Mucosa of rectum (tissue), 2 donors: ENCODE measurements around the gene TPT1.

Experiments used
- H3K27ac ChIP-seq, 2 donors: one replicate each; pipeline ENCODE4 v1.7.0; 2013; ENCODE audit warnings: inconsistent platforms in 2 of 2, low read depth in 2 of 2, low read length in 2 of 2
- H3K27me3 ChIP-seq, 2 donors: one replicate each; pipeline ENCODE4 v1.7.0; 2013; ENCODE audit warnings: low read length in 2 of 2; ENCODE audit not compliant: control insufficient read depth in 2 of 2, insufficient read depth in 2 of 2
- H3K36me3 ChIP-seq, 2 donors: one replicate each; pipeline ENCODE4 v1.7.0; 2013; ENCODE audit warnings: low read length in 2 of 2; ENCODE audit not compliant: control insufficient read depth in 2 of 2, insufficient read depth in 2 of 2
- H3K4me1 ChIP-seq, 2 donors: one replicate each; pipeline ENCODE4 v1.7.0; 2013; ENCODE audit warnings: low read length in 2 of 2, mild to moderate bottlenecking in 1 of 2; ENCODE audit not compliant: control insufficient read depth in 2 of 2, insufficient read depth in 2 of 2
- H3K4me3 ChIP-seq, 2 donors: one replicate each; pipeline ENCODE4 v1.7.0; 2013; ENCODE audit warnings: low read length in 2 of 2
- H3K9ac ChIP-seq, 2 donors: one replicate each; pipeline ENCODE4 v1.7.0; 2013; ENCODE audit warnings: low read length in 2 of 2, low read depth in 1 of 2, mild to moderate bottlenecking in 1 of 2
- H3K9me3 ChIP-seq, 2 donors: one replicate each; pipeline ENCODE4 v1.7.0; 2013; ENCODE audit warnings: low read length in 2 of 2; ENCODE audit not compliant: control insufficient read depth in 2 of 2
- donor health status: healthy.
- donor health status: Normal muscosa, but diverticular disease.

The TPT1 gene

DNA sequence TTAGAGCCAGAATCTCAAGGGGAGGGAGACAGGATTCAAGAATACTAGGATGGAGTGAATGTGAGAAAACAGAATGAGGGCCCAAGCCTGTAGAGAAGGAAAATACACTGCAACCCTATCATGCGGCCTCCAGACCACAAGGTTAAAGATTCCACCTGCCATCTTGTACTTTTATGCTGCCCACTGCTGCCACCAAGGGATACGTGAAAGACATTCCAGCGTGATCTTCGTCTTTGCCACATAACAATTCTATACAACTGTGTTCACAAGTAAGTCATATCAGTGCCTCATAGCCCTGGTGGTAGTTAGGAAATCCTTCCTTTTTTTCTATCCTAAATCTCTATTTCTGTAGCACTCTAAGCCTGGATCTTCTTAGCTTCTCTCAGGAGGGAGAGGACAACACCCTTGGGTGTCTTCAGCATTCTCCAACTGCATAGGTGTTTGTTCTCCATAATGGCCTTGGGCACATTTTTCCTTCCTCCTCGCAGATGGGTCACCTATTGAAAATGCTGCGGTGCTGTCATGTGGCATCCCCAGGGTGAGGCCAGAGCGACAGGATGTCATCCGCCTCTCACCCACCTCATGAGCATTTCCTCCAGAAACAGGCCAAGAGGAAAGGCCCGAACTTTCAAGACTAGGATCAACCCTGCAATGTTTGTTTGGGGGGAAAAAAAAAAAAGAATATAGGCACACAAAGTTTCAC is 13.6 kb downstream of the TPT1 start:
- H3K9me3 ChIP-seq: no peaks in the 10 kb centered on the region
- H3K36me3 ChIP-seq: no peaks in the 10 kb centered on the region
- H3K27ac ChIP-seq: no peak overlapping the region
- H3K4me3 ChIP-seq: no peak overlapping the region
- H3K9ac ChIP-seq: no peak overlapping the region
- peaks cover 0 to 7% of the 10 kb centered on the region in 2 donors for H3K4me1 ChIP-seq
- H3K27me3 ChIP-seq: no peaks in the 10 kb centered on the region

- H3K27me3 ChIP-seq: no peaks in the 10 kb centered on the region
- peak overlapping the region; percentile 46 to 57 for H3K27ac ChIP-seq
- peaks cover 0 to 3% of the 10 kb centered on the region in 2 donors for H3K4me1 ChIP-seq
- H3K9ac ChIP-seq: no peak overlapping the region
- H3K9me3 ChIP-seq: no peaks in the 10 kb centered on the region
- H3K4me3 ChIP-seq: no peak overlapping the region
- no peaks in the 10 kb centered on the region for H3K36me3 ChIP-seq
These were observed 15.2 kb downstream of the TPT1 start for GRCh38 chr13:45325806-45326205.

DNA sequence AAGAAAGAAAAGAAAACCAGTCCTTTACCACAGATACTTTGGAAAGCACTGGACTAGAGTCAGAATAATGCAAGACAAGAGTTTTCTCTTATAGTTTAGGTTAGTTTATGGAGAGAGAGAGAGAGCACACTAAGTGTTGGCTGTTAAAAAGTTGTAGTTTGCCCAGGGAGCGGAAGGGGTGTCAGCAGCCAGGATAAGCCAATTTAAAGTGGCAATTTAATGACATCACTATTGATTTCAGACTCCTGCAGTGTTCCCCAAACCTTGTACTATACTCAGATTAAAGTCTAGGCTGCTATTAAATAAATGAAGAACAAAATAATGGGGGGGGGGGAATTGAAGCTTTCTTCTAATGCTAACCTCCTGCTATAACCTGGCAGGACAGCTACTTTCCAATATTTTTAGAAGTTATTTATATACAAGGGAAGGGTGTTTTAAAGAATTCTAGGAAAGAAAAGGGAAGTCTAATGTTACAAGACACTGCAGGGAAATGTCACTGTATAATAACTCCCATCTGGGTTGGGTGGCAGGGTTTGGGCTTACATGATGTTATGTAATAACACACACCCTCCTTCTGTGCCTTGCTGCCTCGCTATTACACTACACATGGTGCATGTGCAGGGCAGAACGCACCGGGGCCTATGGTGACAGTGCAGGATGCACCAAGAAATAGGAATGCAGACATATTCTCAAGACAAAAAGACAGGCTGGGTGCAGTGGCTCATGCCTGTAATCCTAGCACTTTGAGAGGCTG is 19.9 kb downstream of the TPT1 start:
- no peak overlapping the region for H3K9ac ChIP-seq
- no peaks in the 10 kb centered on the region for H3K9me3 ChIP-seq
- H3K36me3 ChIP-seq: no peaks in the 10 kb centered on the region
- no peak overlapping the region for H3K27ac ChIP-seq
- no peak overlapping the region for H3K4me3 ChIP-seq
- H3K4me1 ChIP-seq: no peaks in the 10 kb centered on the region
- H3K27me3 ChIP-seq: no peaks in the 10 kb centered on the region

DNA sequence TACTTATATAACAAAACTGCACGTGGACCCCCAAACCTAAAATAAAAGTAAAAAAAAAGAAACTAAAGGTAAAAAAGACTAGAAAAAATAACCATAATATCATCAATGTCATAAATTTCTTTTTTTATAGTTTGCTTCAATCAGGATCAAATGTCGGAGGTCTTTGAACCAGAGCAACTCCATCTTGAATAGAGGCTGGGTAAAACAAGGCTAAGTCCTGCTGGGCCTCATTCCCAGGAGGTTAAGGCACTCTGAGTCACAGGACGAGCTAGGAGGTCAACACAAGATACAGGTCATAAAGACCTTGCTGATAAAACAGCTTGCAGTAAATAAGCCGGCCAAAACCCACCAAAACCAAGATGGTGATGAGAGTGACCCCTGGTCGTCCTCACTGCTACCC is 24.0 kb downstream of the TPT1 start:
- Histone ChIP-seq H3K36me3 (no peaks in the 10 kb centered on the region), H3K9me3 (no peaks in the 10 kb centered on the region), H3K27me3 (no peaks in the 10 kb centered on the region), H3K27ac (no peak overlapping the region), H3K9ac (no peak overlapping the region), H3K4me3 (no peak overlapping the region), H3K4me1 (no peaks in the 10 kb centered on the region)

DNA sequence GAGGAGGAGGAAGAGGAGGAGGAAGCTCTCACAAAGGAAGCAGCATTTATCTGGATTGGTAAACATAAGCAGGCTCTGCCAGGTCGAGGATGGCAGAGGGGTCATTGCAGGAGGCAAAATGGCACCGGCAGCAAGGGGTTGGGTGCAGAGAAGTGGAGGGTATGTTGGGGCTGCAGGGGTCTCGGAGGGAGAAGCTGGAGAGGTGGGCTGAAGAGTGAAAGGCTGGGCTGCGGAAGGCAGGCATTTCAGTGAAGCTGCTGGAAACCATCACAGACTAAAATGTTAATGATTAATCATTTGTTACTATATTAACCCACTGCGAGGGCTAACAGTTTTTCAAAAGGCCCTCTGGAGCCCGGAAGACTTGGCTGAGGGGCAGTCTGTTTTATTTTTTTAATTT is 24.6 kb downstream of the TPT1 start:
- H3K36me3 ChIP-seq: no peaks in the 10 kb centered on the region
- no peak overlapping the region for H3K27ac ChIP-seq
- no peak overlapping the region for H3K4me3 ChIP-seq
- H3K27me3 ChIP-seq: no peaks in the 10 kb centered on the region
- H3K9me3 ChIP-seq: no peaks in the 10 kb centered on the region
- no peak overlapping the region for H3K9ac ChIP-seq
- H3K4me1 ChIP-seq: peaks cover 0 to 2% of the 10 kb centered on the region in 2 donors

GRCh38 chr13:45315520-45316167 is 25.3 kb downstream of the TPT1 start:
- Histone ChIP-seq H3K9me3 (no peaks in the 10 kb centered on the region), H3K27ac (no peak overlapping the region), H3K27me3 (no peaks in the 10 kb centered on the region), H3K36me3 (no peaks in the 10 kb centered on the region), H3K4me1 (peaks cover 4 to 5% of the 10 kb centered on the region in 2 donors), H3K4me3 (no peak overlapping the region), H3K9ac (no peak overlapping the region)

DNA sequence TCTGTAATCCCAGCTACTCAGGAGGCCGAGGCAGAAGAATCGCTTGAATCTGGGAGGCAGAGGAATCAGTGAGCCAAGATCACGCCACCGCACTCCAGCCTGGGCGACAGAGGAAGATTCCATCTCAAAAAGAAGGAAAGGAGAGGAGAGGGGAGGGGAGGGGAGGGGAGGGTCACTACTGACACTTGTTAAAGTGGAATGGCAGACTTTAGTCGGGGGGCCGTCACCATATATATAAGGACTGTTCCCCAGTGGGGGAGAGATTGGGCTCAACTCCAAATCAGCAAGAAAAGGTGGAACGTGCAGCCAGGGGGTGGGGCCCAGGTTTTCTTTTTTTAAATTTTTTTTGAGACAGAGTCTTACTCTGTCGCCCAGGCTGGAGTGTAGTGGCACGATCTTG is 26.2 kb downstream of the TPT1 start:
- Histone ChIP-seq H3K9ac (no peak overlapping the region), H3K4me3 (no peak overlapping the region), H3K27me3 (no peaks in the 10 kb centered on the region), H3K27ac (no peak overlapping the region), H3K36me3 (no peaks in the 10 kb centered on the region), H3K4me1 (peaks cover 4 to 7% of the 10 kb centered on the region in 2 donors), H3K9me3 (no peaks in the 10 kb centered on the region)

DNA sequence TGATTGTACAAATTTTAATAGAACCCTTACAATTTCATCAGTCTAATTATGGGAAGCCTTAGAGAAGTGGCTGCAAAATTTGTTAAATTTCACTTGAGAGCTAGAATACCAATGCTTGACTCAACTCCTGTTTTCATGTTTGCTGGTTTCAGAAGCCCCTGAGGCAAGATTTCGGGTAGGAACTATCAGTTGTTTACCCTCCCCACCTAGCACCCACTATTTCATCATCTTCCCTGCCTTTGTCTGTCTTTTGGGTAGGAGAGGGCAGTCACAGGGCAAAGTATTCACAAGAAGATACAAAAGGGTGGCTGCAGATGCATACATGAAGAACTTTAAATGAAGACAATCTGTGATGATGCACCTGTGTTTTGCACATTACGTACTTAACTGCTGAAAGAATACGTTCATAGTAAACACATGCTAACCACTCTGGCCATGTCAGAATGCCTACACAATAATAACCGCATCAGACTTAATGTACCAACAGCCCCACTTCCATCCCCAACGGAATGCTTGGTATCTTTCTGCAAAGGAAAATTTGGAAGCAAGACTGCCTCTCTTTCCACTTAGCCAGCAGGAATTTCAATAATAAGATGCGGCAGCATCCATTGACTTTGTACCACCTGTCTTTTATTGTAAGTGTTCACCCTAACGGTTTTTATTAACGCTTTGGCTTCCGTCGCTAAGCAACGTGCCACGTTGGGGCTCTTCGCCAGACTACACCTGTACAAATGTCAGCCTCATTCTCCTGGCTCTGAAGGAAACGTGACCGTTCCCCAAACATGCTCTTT is 30.4 kb downstream of the TPT1 start:
- H3K9ac ChIP-seq: no peak overlapping the region
- H3K9me3 ChIP-seq: no peaks in the 10 kb centered on the region
- no peak overlapping the region for H3K27ac ChIP-seq
- no peaks in the 10 kb centered on the region for H3K27me3 ChIP-seq
- peak overlapping the region; percentile 27 to 80 for H3K4me3 ChIP-seq
- H3K36me3 ChIP-seq: no peaks in the 10 kb centered on the region
- H3K4me1 ChIP-seq: peaks cover 7 to 10% of the 10 kb centered on the region in 2 donors

- no peaks in the 10 kb centered on the region for H3K27me3 ChIP-seq
- no peaks in the 10 kb centered on the region for H3K36me3 ChIP-seq
- no peak overlapping the region for H3K27ac ChIP-seq
- H3K9ac ChIP-seq: no peak overlapping the region
- H3K4me1 ChIP-seq: peaks cover 7 to 10% of the 10 kb centered on the region in 2 donors
- H3K4me3 ChIP-seq: no peak overlapping the region
- H3K9me3 ChIP-seq: no peaks in the 10 kb centered on the region
These were observed 34.0 kb downstream of the TPT1 start for GRCh38 chr13:45306966-45307365.
